GM19328 (cell line): ENCODE results near the gene PLA2G12B.
"Not testable (repeated sequence)": the region's sequence is repeated elsewhere in the genome, so short reads cannot be mapped to it uniquely, and the experiment has no call there.

Experiments
- ATAC-seq: cut with Tn5 transposase; IDR thresholded peaks from one replicate; pipeline ENCODE4 v1.9.1; 2021; ENCODE audit warnings: mild to moderate bottlenecking, moderate library complexity; ENCODE audit not compliant: unreplicated experiment

PLA2G12B gene

GRCh38 chr10:72943498-72944234 is 10.9 kb downstream of the PLA2G12B start:
- ATAC-seq = no peak

GRCh38 chr10:72935361-72935760 is 19.2 kb downstream of the PLA2G12B start:
- ATAC-seq = no peak

DNA sequence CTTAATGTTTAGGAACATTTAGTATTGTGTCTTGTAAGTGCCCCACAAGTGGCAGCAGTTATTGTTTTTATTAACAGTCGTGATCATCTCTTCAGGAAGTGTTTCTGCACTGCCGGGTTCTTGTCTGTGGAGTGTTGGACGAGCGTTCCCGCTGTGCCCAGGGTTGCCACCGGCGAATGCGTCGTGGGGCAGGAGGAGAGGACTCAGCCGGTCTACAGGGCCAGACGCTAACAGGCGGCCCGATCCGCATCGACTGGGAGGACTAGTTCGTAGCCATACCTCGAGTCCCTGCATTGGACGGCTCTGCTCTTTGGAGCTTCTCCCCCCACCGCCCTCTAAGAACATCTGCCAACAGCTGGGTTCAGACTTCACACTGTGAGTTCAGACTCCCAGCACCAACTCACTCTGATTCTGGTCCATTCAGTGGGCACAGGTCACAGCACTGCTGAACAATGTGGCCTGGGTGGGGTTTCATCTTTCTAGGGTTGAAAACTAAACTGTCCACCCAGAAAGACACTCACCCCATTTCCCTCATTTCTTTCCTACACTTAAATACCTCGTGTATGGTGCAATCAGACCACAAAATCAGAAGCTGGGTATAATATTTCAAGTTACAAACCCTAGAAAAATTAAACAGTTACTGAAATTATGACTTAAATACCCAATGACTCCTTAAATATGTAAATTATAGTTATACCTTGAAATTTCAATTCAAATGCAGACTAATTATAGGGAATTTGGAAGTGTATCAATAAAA is 22.2 kb downstream of the PLA2G12B start:
- ATAC-seq = no peak

GRCh38 chr10:72930276-72930675 is 24.3 kb downstream of the PLA2G12B start:
- no peak for ATAC-seq

GRCh38 chr10:72928798-72929197 is 25.8 kb downstream of the PLA2G12B start:
- no peak for ATAC-seq

DNA sequence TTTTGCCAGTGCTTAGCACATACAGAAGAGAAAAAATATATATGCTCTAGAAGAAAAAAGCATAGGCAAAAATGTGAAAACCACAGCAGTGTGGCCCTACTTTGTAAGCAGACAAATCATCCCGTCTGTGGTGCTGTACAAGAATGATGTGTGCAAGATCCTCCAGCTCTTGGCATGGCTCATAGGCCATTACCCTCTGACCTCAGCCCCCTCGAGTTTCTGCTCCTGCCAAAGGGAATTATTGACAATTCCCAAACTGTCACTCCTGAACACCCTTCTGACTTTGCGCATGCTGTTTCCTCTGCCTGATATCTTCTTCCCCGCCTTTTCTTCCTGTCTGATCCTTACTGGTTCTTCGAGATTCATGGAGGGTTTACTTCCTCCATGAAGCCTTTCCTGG is 27.1 kb downstream of the PLA2G12B start:
- ATAC-seq = no peak

DNA sequence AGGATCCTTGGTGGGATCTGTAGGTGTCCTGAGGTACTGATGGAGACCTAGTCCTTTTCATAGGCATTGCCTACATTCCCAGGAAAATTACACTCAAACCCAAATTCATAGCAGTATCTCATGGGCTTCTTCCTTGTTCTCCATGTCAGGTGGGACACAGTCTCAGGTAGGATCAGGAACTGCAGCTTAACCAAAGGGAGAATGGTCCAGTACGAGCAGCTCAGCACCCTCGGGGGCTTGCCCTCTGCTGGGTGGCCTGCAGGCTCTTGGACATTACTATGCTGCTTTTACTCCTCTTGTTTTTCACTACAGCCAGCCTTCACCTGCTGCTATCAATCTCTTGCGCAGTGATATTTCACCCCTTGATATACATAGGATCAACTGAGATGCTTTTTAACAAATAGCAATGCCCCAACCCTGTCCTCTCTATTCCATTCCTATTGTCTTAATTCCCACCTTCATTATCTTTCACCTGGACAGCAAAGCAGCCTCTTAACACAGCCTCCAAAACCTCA is 28.6 kb downstream of the PLA2G12B start:
- ATAC-seq = no peak

DNA sequence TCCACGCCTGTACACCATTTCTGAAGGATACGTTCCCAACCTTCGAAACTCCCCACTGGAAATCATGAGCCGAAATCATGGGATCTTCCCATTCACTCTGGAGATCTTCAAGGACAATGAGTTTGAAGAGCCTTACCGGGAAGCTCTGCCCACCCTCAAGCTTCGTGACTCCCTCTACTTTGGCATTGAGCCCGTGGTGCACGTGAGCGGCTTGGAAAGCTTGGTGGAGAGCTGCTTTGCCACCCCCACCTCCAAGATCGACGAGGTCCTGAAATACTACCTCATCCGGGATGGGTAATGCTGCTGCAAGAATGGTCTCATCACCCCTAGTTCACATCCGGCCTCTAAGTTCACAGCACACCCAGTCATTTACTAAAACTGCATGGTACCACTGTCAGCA is 30.3 kb downstream of the PLA2G12B start:
- ATAC-seq = no peak

- not testable (repeated sequence) for ATAC-seq
Observed at GRCh38 chr10:72921147-72921683, 33.4 kb downstream of the PLA2G12B start.

DNA sequence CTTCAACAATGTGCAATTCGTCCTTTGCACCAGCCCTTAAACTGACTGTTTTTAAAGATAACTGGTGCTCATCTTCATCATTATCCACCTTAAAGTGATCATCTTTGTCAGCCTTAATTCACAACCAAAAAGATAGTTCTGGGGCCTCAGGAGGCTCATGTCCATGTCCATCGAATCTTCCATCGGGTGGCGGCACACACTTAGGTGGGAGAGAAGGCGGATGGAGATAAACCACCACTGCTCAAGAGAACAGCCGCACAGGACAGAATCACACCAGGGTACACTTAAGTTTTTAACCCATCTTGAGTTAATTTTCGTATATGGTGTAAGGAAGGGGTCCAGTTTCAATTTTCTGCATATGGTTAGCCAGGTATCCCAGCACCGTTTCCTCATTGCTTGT is 36.3 kb downstream of the PLA2G12B start:
- no peak for ATAC-seq

GRCh38 chr10:72917803-72918332 is 36.7 kb downstream of the PLA2G12B start:
- not testable (repeated sequence) for ATAC-seq

DNA sequence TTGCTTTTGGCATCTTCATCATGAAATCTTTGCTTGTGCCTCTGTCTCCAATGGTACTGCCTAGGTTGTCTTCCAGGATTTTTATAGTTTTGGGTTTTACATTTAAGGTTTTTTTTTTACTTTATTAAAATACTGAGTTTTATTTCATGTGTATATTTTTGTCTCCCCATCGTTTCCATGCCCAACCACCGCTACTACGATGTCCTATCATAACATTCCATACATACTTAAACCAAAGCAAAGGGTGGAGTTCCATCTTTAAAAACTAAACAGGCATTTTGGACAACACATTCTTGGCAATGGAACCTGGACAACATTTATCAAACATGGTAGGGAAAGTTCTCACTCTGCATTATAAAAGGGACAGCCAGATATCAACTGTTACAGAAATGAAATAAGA is 37.4 kb downstream of the PLA2G12B start:
- ATAC-seq = not testable (repeated sequence)

DNA sequence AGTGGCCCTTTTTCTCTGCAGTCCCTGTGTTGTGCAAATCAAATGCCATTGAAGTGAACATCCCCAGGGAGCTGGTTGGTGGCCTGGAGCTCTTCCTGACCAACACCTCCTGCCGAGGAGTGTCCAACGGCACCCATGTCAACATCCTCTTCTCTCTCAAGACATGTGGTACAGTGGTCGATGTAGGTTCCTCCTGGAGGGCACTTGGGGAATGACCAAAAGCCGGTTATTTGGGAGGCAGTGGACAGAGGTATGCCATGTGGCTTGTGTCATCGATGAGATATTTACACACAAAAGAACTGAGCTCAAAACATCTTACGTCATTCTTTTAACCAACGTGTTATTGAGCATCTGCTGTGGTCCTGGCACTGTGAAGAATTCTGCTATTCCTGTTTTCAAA is 41.3 kb downstream of the PLA2G12B start:
- no peak for ATAC-seq

GRCh38 chr10:72912736-72913135 is 41.9 kb downstream of the PLA2G12B start:
- ATAC-seq = no peak

DNA sequence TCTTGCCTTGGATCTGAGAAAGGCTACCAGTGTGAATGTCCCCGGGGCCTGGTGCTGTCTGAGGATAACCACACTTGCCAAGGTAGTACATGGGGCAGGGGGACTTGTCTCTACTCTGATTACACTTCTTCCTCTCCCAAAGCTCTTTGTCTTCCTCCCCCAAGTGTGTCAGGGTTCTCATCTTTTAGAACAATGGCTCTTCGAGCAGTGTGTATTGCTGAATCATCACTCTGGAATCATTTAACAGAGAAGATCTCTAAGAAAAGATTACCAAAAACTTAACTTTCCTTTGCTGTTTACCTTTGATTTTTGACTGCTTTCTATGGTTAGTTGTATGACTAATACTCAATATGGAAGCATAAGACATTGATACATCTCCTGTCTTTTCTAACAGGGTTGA is 42.8 kb downstream of the PLA2G12B start:
- no peak for ATAC-seq

DNA sequence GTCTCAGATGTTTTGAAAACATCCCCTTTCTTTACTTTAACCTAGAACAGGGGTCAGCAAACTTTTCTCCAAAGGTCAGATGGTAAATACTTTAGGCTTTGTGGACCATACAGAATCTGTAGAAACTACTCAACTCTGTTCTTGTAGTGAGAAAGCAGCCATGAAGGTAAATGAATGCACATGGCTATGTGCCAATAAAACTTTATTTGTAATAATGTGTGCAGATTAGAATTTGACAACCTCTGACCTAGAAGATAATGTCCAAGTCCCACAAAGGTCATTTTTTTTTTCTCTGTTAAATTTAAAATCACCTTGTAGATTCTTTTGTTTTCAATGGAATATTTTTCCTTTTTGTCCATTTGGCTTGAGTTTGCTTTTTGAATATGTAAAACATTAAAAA is 43.9 kb downstream of the PLA2G12B start:
- ATAC-seq = no peak

- ATAC-seq = no peak
Observed at GRCh38 chr10:72906446-72906845, 48.2 kb downstream of the PLA2G12B start.

- no peak for ATAC-seq
Observed at GRCh38 chr10:72904806-72905205, 49.8 kb downstream of the PLA2G12B start.

- ATAC-seq = not testable (repeated sequence)
Observed at GRCh38 chr10:72903941-72904446, 50.6 kb downstream of the PLA2G12B start.

DNA sequence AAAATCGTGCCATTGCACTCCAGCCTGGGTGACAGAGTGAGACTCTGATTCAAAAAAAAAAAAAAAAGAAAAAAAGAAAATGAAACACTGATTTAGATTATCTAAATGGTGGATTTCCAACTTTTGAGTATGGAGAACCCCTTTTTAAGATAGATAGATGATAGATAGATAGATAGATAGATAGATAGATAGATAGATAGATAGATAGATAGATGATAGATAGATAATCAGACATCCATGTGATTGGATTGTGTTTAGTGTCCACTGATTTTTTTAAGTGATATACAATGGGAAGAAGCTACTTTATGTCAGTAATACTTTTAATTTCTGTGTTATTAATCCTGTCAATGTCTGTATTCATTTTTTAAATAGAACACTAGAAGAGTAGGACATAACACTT is 55.1 kb downstream of the PLA2G12B start:
- ATAC-seq = no peak

DNA sequence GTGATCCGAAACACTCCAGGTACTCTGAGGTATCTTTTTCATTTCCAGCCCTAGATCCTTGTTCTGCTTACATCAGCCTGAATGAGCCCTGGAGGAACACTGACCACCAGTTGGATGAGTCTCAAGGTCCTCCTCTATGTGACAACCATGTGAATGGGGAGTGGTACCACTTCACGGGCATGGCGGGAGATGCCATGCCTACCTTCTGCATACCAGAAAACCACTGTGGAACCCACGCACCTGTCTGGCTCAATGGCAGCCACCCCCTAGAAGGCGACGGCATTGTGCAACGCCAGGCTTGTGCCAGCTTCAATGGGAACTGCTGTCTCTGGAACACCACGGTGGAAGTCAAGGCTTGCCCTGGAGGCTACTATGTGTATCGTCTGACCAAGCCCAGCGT is 56.0 kb downstream of the PLA2G12B start:
- ATAC-seq = no peak
